GM21390 (cell line): ENCODE measurements around the gene TRIM50.
"Not testable (repeated sequence)": the region's sequence is repeated elsewhere in the genome, so short reads cannot be mapped to it uniquely, and the experiment has no call there.

Experiments
- ATAC-seq: cut with Tn5 transposase; IDR thresholded peaks from one replicate; pipeline ENCODE4 v1.9.1; 2021; ENCODE audit not compliant: unreplicated experiment

Gene TRIM50

DNA sequence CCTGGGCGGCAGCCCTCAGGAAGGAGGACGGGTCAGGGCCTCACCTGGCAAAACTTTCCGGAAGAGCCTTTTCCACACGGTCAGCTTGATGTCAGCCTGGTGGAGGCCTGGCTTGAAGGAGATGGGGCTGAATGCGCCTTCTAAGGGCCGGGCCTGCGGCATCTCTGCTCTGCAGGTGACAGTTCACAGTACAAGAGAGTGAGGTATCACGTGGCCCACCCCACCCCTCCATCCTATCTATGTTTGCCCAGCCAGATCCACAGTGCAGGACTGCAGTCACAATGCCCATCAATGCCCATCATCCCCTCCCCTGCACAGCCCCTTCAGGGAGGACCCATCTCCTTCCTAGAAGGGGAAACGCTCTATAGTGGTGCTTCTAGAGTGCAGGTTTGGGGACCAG is 11.4 kb downstream of the TRIM50 start:
- ATAC-seq: no peak

DNA sequence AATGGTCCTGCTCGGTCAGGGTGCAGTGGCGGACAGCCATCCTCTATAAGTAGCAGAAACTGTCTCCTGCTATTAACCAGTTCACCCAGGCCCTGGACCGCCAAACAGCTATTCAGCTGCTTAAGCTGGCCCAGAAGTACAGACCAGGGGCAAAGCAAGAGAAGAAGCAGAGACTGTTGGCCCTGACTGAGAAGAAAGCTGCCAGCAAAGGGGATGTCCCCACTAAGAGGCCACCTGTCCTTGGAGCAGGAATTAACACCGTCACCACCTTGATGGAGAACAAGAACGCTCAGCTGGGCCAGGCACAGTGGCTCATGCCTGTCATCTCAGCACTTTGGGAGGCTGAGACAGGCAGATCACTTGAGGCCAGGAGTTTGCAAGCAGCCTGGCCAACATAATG is 13.6 kb downstream of the TRIM50 start:
- ATAC-seq: no peak

DNA sequence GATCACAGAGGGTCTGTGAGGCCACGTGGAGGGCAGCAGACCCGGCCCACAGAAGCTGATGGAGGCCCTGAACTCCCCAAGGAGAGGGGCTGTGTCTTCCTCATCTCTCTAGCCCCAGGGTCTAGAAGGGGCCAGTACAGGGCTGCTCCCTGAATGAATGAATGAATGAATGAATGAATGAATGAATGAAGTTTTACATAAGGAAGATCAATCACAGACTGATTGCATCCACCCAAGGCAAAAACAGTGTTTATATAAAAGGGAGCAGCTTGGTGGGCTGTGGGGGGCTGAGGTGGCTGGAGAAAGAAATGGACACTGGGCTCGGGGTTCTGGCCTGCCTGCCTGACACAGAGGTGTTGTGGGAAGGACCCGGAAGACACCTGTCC is 14.4 kb downstream of the TRIM50 start:
- ATAC-seq: no peak

DNA sequence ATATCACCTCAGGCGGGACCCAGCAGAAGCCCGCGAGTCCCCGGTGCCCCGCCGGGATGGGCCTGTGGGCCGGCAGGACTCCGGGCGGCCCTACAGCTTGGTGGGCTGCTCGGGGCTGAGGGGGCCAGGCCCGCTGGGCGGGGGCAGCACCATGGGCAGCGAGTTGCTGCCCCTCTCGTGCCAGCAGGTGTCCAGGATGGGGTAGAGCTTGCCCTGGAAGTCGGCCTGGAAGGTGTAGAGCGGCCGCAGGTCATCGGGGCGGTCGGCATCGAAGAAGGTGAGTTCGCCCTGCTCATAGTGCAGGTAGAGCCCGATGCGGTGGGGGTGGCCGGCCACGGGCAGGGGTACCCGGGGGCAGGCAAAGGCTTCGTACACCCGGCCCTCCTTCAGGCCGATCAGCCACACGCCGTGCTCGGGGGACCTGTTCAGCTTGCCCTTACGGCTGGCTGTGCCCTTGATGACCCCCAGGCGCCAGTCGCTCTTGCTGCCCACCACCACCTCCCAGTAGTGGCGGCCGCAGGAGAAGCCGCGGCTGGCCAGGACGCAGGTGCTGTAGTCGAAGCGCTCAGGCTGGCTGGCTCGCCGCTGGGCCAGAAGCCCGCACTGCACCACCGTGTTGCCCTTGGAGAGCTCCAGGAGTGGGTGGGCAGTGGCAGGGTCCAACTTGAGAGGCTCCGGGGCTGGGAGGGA is 14.9 kb downstream of the TRIM50 start:
- no peak for ATAC-seq

DNA sequence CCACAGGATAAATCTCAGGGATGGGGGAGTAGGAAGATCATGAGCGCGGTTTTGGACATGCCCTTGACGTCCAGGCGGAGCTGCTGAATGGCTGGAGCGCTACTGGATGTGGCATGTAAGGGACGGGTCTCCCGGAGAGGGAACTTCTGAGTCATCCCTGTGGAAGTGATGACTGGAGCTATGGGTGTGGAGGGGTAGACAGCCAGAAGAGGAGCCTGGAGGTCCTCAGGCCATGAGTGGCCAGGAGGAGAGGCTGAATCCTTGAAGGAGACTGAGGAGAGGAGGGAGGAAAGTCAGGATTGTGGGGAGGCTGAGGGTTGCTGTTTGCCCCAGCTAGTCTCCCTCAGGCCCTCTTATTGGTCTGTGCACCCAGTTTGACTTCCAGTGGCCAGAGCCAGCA is 16.5 kb downstream of the TRIM50 start:
- not testable (repeated sequence) for ATAC-seq

DNA sequence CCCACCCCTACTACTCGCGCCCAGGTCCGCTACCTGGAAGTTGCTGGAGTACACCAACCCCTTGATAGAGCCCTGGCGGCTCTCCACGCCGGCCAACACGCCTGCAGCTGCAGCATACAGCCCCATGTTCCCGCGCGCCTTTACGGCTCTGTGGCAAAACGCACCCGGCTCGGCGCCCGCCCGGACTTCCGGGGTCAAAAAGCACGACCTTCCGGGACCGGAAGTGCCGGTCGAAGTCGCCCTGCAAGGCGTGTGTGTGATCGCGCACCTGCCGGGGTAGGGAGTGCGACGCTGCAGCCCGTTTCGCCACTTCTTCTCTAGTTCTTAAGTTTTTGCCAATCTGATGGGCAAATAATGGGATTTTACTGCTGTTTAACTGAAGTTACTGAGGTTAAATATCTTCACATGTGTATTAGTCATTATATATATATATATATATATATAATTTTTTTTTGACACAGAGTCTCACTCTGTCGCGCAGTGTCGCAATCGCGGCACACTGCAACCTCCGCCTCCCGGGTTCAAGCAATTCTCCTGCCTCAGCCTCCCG is 19.1 kb downstream of the TRIM50 start, which contains the start of gene NSUN5:
Gene NSUN5 (minus strand): TSS at position 162 of the 550 bp plus-strand sequence. CDS start 36 bp downstream, at position 126.
- ATAC-seq: peak; percentile 92

DNA sequence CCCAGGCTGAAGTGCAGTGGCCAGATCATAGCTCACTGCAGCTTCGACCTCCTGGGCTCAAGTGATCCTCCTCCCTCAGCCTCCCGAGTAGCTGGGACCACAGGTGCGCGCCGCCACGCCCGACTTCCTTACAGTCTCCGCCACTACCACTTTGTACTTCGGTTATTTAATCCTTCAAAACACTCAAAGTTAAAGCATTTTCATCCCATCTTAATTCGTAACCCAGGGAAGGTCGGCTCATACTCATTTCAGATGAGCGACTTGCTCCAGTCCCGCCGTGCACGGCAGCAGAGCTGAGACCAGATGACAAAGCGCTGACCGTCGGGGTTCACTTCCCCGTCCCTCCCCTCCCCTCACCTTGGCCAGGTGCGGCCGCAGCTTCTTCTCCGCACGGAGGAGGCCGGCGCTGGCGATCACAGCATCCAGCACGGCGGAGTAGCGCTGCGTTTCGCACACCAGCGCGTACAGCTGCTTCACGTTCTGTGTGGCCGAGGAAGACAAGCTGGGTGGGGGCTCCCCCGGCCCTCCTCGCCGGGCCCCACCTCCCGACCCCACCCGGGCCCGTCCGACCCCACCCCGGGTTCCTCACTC is 19.7 kb downstream of the TRIM50 start:
- peak; percentile 26 for ATAC-seq

DNA sequence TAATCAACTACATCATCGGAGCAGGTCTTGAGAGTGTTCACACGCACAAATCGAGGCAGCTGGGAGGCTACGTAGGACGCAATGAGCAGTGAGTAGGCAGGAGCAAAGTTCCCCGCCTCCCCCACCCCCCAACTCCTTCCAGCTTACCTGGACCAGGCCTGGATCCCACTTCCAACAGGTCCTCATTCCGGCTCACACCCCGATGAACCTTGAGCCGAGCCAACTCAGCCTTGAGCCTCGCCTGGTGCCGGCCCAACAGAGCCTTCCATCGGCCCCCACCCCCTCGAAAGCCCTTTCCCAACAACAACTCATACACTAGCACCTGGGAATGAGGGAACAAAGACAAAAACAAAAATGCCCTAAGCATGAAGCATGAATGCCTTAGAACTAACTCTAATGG is 20.4 kb downstream of the TRIM50 start:
- no peak for ATAC-seq

DNA sequence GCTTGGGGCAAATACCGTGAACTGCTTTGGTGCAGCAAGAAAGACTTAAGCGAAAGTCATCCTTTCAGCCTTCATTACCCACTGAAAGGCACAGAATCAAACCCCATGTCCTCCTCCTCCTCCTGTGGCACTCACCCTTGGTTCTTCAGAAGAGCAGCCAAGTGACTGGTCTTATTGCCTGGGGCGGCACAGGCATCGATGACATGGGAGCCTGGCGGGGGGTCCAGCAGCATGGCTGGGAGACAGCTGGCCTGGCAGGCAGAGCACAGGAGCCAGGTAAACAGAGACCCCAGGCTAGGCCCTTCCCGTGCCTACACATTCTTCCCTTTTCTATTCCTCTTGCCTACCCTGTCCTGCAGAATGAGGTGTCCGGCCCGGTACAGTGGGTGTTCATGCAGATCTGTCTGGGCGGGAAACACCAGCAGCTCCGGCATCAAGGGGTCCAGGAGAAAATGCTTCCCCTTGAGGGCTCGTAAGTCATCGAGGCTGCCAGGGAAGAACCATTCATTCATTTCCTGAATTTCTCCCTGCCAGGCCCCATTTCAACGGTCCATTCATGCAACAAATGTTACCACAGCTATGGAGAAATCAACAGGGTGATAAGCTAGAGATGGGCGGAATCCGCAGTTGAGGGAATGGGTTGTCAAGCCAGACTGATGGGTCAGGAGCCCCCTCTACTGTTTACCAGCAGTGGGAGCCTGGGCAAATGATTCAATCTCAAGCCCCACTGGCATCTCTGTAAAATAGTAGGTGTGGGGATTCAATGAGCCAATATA is 23.1 kb downstream of the TRIM50 start:
- ATAC-seq: not testable (repeated sequence)

DNA sequence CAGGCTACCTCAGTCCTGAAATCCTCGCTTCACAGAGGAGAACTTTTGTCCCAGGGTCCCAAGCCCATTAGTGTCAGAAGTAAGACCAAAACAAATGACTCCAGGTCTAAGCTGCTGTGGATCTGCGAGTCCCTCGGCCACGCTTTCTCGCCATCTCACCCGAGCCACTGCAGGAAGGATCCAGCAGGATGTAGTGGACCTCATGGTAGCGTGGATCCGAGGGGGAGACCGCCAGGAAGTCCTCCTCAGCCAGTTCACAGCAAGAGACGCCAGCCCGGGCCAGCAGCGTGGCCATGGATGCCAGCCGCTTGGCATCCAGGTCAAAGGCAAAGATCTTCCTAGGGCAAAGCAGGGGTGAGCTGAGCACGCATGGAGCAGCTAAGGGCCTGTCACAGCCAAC is 23.8 kb downstream of the TRIM50 start:
- ATAC-seq: no peak

DNA sequence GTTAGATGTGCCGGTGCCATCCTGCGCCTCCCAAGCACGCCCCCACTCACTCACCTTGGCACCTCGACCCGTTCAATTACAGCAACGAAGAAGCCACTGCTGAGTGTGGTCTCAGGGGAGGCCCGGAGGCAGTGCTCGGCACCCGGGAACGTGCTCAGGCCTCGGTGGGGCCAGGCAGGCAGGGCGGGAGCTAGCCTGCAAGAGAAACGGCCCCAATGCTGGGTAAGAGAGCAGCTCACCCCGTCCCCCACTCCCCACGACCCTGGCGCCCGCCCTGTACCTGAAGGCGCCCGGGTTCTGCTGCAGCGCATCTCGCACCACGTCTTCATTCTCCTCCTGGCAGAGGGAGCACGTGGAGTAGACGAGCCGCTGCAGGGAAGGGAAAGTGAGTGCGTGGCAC is 24.3 kb downstream of the TRIM50 start:
- no peak for ATAC-seq

DNA sequence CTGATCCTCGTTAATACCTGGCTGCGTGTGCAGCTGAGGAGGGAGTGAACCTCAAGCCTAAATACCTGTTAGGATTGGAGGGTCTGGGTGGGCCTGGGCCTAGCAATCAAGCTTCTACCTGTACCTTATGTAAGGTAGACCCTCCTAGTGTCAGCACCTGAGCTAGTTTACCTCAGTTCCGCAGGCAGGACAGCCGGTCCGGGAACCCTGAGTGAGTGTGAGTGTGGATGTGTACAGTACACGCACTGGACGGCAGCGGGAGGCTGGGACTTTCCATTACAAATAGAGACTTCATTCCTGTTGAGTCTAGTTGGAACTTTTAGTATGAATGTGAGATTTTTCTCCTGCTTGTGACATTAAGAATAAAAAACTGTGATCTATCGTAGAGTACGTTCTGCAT is 25.0 kb downstream of the TRIM50 start:
- not testable (repeated sequence) for ATAC-seq

DNA sequence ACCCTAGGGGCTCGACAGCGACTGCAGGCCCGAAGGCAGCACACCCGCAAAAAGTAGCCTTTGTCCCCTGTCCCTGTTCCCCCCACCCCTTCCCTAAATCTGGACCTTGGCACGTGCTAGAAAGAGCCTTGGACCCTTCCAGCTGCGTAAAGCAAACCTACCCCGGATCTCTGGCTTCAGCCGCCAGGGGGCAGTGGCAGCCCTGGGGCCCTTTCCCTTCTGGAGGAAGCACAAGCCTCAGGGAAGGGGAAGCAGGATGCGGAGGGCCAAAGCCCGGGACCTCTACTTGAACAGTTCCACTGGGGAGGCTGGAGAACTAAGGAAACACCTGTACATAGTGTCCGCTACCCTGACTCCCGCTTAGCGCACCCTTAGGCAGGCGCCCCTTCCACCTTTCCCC is 26.8 kb downstream of the TRIM50 start:
- not testable (repeated sequence) for ATAC-seq

DNA sequence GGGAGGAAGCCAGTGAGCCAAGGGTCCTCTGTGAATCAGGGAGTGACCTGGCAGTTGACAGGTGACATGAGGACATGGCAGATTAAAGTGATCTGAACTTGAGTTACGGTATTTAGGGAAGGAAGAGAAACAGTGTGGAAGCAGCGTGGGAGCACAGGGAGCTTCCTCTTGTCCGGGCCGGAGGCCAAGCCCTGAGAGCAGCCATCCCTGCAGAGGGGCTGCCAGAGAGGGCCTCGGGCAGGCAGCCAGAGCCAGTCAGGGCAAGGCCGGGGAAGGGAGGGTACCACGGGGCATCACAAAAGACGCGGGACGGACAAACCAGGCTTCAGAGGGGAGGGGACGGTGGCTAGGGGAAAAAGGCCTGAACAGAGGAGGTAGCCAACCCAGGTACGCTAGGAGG is 28.1 kb downstream of the TRIM50 start:
- ATAC-seq: not testable (repeated sequence)

DNA sequence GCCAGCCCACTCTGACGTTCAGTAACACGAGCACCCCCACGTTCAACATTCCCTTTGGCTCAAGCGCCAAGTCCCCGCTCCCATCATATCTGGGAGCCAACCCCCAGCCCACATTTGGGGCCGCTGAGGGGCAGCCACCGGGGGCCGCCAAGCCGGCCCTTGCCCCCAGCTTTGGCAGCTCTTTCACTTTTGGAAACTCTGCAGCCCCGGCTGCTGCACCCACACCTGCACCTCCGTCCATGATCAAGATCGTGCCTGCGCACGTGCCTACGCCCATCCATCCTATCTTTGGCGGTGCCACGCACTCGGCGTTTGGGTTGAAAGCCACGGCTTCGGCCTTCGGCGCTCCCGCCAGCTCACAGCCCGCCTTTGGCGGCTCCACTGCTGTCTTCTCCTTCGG is 30.2 kb downstream of the TRIM50 start:
- ATAC-seq: not testable (repeated sequence)

DNA sequence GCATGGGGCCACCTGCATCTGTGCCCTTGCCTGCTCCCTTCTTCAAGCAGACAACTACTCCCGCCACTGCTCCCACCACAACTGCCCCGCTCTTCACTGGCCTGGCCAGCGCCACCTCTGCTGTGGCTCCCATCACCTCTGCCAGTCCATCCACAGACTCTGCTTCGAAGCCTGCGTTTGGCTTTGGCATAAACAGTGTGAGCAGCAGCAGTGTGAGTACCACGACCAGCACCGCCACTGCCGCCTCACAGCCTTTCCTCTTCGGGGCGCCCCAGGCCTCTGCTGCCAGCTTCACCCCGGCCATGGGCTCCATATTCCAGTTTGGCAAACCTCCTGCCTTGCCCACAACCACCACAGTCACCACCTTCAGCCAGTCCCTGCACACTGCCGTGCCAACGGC is 30.6 kb downstream of the TRIM50 start:
- ATAC-seq: not testable (repeated sequence)

DNA sequence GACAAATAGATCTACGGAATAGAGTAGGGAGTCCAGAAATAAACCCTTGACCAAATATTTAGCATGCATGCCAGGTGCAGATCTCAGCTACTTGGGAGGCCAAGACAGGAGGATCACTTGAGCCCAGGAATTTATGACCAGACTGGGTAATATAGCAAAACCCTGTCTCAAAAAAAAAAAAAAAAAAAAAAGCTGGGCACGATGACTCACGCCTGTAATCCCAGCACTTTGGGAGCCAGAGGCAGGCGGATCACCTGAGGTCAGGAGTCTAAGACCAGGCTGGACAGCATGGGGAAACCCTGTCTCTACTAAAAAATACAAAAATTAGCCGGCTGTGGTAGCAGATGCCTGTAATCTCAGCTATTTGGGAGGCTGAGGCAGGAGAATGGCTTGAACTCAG is 50.7 kb downstream of the TRIM50 start:
- ATAC-seq: not testable (repeated sequence)

DNA sequence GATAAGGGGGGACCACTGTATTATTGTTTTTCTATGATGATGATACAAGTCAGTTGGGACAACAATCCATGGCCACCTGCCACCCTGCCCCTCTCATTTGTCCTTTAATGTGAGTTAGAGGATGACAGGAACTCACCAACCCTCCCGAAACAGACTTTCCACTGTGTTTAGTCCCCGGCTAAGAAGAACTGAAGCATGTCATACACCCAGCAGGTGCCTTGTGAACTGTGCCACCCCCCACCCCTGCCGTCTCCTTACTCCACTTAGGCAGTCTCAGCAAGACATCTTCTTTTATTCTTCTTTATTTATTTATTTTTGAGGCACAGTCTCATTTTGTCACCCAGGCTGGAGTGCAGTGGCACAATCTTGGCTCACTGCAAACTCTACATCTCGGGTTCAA is 60.1 kb downstream of the TRIM50 start:
- ATAC-seq: not testable (repeated sequence)

DNA sequence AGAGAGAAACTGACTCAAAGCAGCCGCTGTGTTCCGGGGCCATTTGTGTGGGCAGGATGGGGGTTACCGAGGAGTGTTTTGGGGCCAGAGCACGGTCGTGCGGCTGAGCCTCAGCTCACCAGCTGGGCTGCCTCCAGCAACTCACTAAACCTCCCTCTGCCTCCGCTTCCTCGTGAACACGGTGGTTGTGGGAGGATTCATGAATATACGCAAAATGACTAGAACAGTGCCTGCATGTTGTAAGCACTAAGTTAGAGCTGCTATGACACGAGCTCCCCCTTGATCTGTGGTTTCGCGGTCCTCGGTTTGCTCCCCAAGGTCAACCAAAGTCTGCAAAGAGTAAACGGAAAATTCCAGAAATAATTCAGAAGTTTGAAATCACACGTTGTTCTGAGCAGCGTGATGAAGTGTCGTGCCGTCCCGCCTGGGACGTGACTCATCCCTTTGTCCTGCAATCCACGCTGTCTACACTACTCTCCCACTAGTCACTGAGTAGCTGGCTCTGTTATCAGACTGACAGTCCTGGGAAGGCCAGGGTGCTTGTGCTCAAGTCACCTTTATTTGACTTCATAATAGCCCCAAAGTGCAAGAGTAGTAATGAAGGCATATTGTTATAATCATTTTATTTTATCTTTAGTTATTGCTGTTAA is 61.0 kb downstream of the TRIM50 start:
- ATAC-seq: peak; percentile 68
